Measurements from ENCODE around the gene HEXA. TPM values are rescaled to one million over a fixed set of nuclear protein-coding genes. Genes with fewer than 3 reads are reported as not detected.

The HEXA gene
- total RNA-seq, 1 experiment from 2014 or later = 87.5 TPM

DNA sequence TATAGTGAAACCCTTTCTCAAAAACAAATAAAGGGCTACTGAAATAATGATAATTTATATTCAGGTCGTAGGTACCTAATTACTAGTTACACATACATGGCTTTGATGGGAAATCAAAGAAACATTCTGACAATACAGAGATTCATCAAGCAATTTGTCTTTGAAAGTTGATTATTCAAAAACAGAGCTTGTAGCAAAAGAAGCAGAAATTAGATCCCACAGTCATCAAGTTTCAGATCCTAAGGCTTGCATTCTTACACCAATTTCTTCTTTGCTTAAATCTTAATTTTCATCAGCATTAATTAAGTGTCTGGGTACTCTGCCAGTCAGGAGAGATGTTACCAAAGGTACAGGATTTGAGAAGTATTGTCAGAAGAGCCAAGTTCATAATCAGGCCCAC lies 1.5 kb upstream of the HEXA start:
- no peak for DNase-seq (ENCODE audit: unreplicated experiment)
- intact Hi-C loops (cut with micrococcal nuclease) = no loop called here
- Mint-ChIP-seq H3K4me3 (ENCODE audit: unreplicated experiment) (no peak overlapping the region), H3K27me3 (ENCODE audit: insufficient read depth, unreplicated experiment) (no peaks in the 10 kb centered on the region), H3K9me3 (ENCODE audit: unreplicated experiment) (no peaks in the 10 kb centered on the region), H3K36me3 (ENCODE audit: insufficient read depth, unreplicated experiment) (peaks cover 17% of the 10 kb centered on the region), H3K4me1 (ENCODE audit: insufficient read depth, unreplicated experiment) (peaks cover 18% of the 10 kb centered on the region), H3K27ac (ENCODE audit: low read depth, unreplicated experiment) (no peak overlapping the region)
- TF ChIP-seq, protein P1, sequence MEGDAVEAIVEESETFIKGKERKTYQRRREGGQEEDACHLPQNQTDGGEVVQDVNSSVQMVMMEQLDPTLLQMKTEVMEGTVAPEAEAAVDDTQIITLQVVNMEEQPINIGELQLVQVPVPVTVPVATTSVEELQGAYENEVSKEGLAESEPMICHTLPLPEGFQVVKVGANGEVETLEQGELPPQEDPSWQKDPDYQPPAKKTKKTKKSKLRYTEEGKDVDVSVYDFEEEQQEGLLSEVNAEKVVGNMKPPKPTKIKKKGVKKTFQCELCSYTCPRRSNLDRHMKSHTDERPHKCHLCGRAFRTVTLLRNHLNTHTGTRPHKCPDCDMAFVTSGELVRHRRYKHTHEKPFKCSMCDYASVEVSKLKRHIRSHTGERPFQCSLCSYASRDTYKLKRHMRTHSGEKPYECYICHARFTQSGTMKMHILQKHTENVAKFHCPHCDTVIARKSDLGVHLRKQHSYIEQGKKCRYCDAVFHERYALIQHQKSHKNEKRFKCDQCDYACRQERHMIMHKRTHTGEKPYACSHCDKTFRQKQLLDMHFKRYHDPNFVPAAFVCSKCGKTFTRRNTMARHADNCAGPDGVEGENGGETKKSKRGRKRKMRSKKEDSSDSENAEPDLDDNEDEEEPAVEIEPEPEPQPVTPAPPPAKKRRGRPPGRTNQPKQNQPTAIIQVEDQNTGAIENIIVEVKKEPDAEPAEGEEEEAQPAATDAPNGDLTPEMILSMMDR (IDR thresholded peaks at IDR 0.05; ENCODE audit: unreplicated experiment) = no peak
- ChIA-PET POLR2A (interaction anchor here (0.6 to 2.8 kb wide), 5 partner anchors 28 to 96 kb away, joined by 3 to 15 read pairs (median 8); no protein-coding TSS in a partner anchor), CTCF (interaction anchor here (2.0 kb wide), 1 partner anchor 96 kb away, joined by 8 read pairs; no protein-coding TSS in a partner anchor)
- BruUV-seq (replicated peaks) = no TSS peak

DNA sequence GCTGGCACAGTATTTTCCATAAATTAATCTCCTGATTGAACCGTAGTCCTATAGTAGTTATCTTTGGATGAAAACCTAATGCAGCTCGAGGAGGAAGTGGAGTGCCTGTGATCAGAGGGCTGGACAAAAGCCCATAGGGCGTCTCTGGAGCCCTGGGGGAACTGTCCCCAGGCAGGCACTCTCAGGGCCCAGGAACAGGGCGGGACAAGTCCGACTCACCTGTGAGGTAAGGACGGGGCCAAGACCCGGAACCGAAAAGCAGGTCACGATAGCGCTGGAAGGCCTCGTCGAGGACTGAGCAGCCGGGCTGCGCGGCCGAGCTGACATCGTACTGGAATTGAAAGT lies 341 bp downstream of the HEXA start:
- H3K9me3 Mint-ChIP-seq (ENCODE audit: unreplicated experiment) = no peaks in the 10 kb centered on the region
- BruUV-seq (replicated peaks) = TSS peak; percentile 60
- peak overlapping the region; percentile 95 for H3K27ac Mint-ChIP-seq (ENCODE audit: low read depth, unreplicated experiment)
- no peak for DNase-seq (ENCODE audit: unreplicated experiment)
- TF ChIP-seq, protein P1 (IDR thresholded peaks at IDR 0.05; ENCODE audit: unreplicated experiment) = no peak
- intact Hi-C loops (cut with micrococcal nuclease) = no loop called here
- ChIA-PET POLR2A (interaction anchor here (0.6 to 3.0 kb wide), 33 partner anchors 8 to 680 kb away, joined by 3 to 27 read pairs (median 5); partner anchors contain the start of genes ARIH1, BBS4, CELF6 and HIGD2B), CTCF (interaction anchor here (0.5 to 2.0 kb wide), 7 partner anchors 11 to 157 kb away, joined by 3 to 8 read pairs (median 3); no protein-coding TSS in a partner anchor)
- H3K4me3 Mint-ChIP-seq (ENCODE audit: unreplicated experiment) = peak overlapping the region; percentile 92
- H3K4me1 Mint-ChIP-seq (ENCODE audit: insufficient read depth, unreplicated experiment) = peaks cover 18% of the 10 kb centered on the region
- peaks cover 24% of the 10 kb centered on the region for H3K36me3 Mint-ChIP-seq (ENCODE audit: insufficient read depth, unreplicated experiment)
- H3K27me3 Mint-ChIP-seq (ENCODE audit: insufficient read depth, unreplicated experiment) = no peaks in the 10 kb centered on the region

DNA sequence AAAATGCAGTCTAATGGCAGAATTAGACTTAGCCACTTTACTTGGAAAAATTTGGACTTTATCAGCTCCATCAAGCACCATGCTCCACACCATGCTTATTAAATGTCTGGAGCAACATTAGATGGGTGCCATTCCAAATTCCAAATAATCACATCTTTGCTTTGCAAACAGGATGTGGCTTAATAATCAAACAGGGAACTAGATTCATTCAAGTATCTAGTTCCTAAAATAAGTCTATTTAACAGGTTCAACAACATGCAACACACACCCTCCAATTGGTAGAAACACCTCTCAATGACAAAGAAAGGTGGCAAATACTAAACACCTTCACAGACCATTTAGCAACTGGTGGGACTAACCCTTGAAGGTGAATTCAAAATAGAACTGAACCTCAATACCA lies 3.5 kb downstream of the HEXA start:
- intact Hi-C loops (cut with micrococcal nuclease) = no loop called here
- ChIA-PET CTCF (interaction anchor here (0.6 kb wide), 1 partner anchor 60 kb away, joined by 3 read pairs; no protein-coding TSS in a partner anchor), POLR2A (interaction anchor here (1.3 kb wide), 1 partner anchor 11 kb away, joined by 4 read pairs; no protein-coding TSS in a partner anchor)
- Mint-ChIP-seq H3K27me3 (ENCODE audit: insufficient read depth, unreplicated experiment) (no peaks in the 10 kb centered on the region), H3K4me3 (ENCODE audit: unreplicated experiment) (no peak overlapping the region), H3K36me3 (ENCODE audit: insufficient read depth, unreplicated experiment) (peaks cover 41% of the 10 kb centered on the region), H3K9me3 (ENCODE audit: unreplicated experiment) (no peaks in the 10 kb centered on the region), H3K27ac (ENCODE audit: low read depth, unreplicated experiment) (no peak overlapping the region), H3K4me1 (ENCODE audit: insufficient read depth, unreplicated experiment) (peaks cover 20% of the 10 kb centered on the region)
- BruUV-seq (replicated peaks) = no TSS peak
- DNase-seq (ENCODE audit: unreplicated experiment) = no peak
- TF ChIP-seq, protein P1 (IDR thresholded peaks at IDR 0.05; ENCODE audit: unreplicated experiment) = no peak

DNA sequence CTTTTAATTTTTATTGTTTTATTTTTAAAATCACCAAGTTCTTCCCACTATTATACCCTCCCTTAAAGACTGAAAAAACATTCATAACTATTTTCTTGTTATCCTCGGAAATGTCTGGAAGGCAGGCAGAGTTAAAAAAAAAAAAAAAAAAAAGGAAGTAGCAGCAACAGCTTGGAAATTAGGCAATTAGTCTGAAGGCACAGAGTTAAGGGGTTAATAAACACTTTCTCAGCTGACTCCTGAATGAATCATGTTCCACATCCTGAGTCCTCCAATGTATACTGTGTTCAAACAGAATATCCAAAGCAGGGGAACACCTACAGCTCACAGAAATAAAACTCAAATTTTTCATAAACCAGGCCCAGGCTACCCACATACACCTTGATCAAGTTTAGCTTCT lies 5.8 kb downstream of the HEXA start:
- CTCF ChIA-PET = interaction anchor here (0.5 to 0.6 kb wide), 2 partner anchors 719 to 1130 kb away, joined by 4 to 5 read pairs; no protein-coding TSS in a partner anchor
- TF ChIP-seq, protein P1 (IDR thresholded peaks at IDR 0.05; ENCODE audit: unreplicated experiment) = no peak
- BruUV-seq (replicated peaks) = no TSS peak
- Mint-ChIP-seq H3K9me3 (ENCODE audit: unreplicated experiment) (no peaks in the 10 kb centered on the region), H3K36me3 (ENCODE audit: insufficient read depth, unreplicated experiment) (peaks cover 35% of the 10 kb centered on the region), H3K4me3 (ENCODE audit: unreplicated experiment) (no peak overlapping the region), H3K4me1 (ENCODE audit: insufficient read depth, unreplicated experiment) (peaks cover 11% of the 10 kb centered on the region), H3K27me3 (ENCODE audit: insufficient read depth, unreplicated experiment) (no peaks in the 10 kb centered on the region), H3K27ac (ENCODE audit: low read depth, unreplicated experiment) (no peak overlapping the region)
- no peak for DNase-seq (ENCODE audit: unreplicated experiment)
- intact Hi-C loops (cut with micrococcal nuclease) = no loop called here
- POLR2A ChIA-PET = no interaction called here
